Measurements from ENCODE around the gene PHLPP1. TPM values are rescaled to one million over a fixed set of nuclear protein-coding genes. Genes with fewer than 3 reads are reported as not detected.

Gene PHLPP1
- total and polyA plus RNA-seq, 2 of the 4 experiments (the other 2 are of a cell fraction) = 3.3 to 3.6 TPM

- Histone ChIP-seq H3K14ac (replicated peaks; ENCODE audit: low read depth, low read length) (no peak overlapping the region), H2BK120ac (ENCODE audit: low read depth, low read length) (no peak overlapping the region), H4K5ac (ENCODE audit: low read depth, low read length) (no peak overlapping the region), H2BK15ac (ENCODE audit: low read depth, low read length) (no peak overlapping the region), H2AK9ac (replicated peaks; ENCODE audit: low read depth, low read length, poor library complexity) (no peak overlapping the region), H3K36me3 (ENCODE audit: control insufficient read depth, insufficient read depth, low read length) (no peaks in the 10 kb centered on the region), H4K8ac (ENCODE audit: low read depth in 2 of 2, low read length in 2 of 2) (no peak overlapping the region), H3K23ac (ENCODE audit: low read depth, low read length) (no peak overlapping the region), H3K4ac (ENCODE audit: low read depth, low read length) (no peak overlapping the region), H2BK20ac (ENCODE audit: low read depth, low read length) (no peak overlapping the region), H3K18ac (ENCODE audit: low read depth, low read length) (no peak overlapping the region), H4K91ac (ENCODE audit: insufficient read depth, low read depth, low read length) (no peak overlapping the region), H4K20me1 (ENCODE audit: insufficient read depth, low read length) (no peaks in the 10 kb centered on the region), H3K27me3 (ENCODE audit: control insufficient read depth, insufficient read depth, low read length) (no peaks in the 10 kb centered on the region), H3K4me3 (ENCODE audit: insufficient read depth, low read depth, low read length) (no peak overlapping the region), H3K9me1 (ENCODE audit: insufficient read depth, low read length) (no peaks in the 10 kb centered on the region), H2AFZ (replicated peaks; ENCODE audit: low read length, poor library complexity) (no peak overlapping the region), H3K79me1 (ENCODE audit: low read depth in 1 of 2, low read length in 2 of 2) (0 out of 4 replicates have a peak, but pooled peaks cover 0 to 4% of the 10 kb centered on the region in 2 experiments), H2BK5ac (ENCODE audit: low read depth, low read length, poor library complexity, severe bottlenecking) (no peak overlapping the region), H2AK5ac (ENCODE audit: low read depth, low read length) (no peak overlapping the region), H3K56ac (ENCODE audit: extremely low read depth, insufficient read depth, low read length) (no peak overlapping the region), H3K9ac (ENCODE audit: low read depth, low read length) (no peak overlapping the region), H3K4me2 (ENCODE audit: low read depth, low read length) (no peak overlapping the region), H3K4me1 (ENCODE audit: control insufficient read depth, insufficient read depth, low read length) (no peaks in the 10 kb centered on the region), H3K27ac (ENCODE audit: insufficient read depth, low read length) (no peak overlapping the region), H3K9me3 (ENCODE audit: control insufficient read depth, insufficient read depth, low read length) (no peaks in the 10 kb centered on the region)
- ChIA-PET CTCF (no interaction called here), POLR2A (ENCODE audit: unreplicated experiment) (no interaction called here)
- dilution Hi-C loops (cut with HindIII; ENCODE audit: low sequenced_read_pairs, unreplicated experiment) = no loop called here
- in situ Hi-C loops (cut with MboI; ENCODE audit: low sequenced_read_pairs) = no loop called here
- no TSS peak for BruUV-seq (replicated peaks)
- ATAC-seq (ENCODE audit: low read depth) (no peak), DNase-seq (no peak)
- intact Hi-C loops (cut with micrococcal nuclease) = no loop called here
- TF ChIP-seq BHLHE40 (IDR thresholded peaks at IDR 0.05; ENCODE audit: low read depth, low read length) = no peak
- TF ChIP-seq USF2 (IDR thresholded peaks at IDR 0.05; ENCODE audit: low read depth, low read length) = no peak
- no peak for TF ChIP-seq RAD21 (IDR thresholded peaks at IDR 0.05; ENCODE audit: low read length)
- TF ChIP-seq CTCF (conservative IDR thresholded peaks at IDR 0.05; ENCODE audit: low read depth, low read length) = no peak
- no peak for TF ChIP-seq CEBPB (IDR thresholded peaks at IDR 0.05; ENCODE audit: low read depth, low read length)
- TF ChIP-seq RCOR1 (IDR thresholded peaks at IDR 0.05; ENCODE audit: insufficient replicate concordance, low read length) = no peak
- TF ChIP-seq ELK1 (IDR thresholded peaks at IDR 0.05; ENCODE audit: borderline replicate concordance, low read depth, low read length) = no peak
- no peak for TF ChIP-seq RFX5 (IDR thresholded peaks at IDR 0.05; ENCODE audit: low read depth, low read length)
- TF ChIP-seq NFE2L2 (IDR thresholded peaks at IDR 0.05; ENCODE audit: low read depth, low read length) = no peak
- TF ChIP-seq MAZ (IDR thresholded peaks at IDR 0.05; ENCODE audit: borderline replicate concordance, low read depth, low read length) = no peak
- TF ChIP-seq FOS (IDR thresholded peaks at IDR 0.05; ENCODE audit: low read depth, low read length) = no peak
- TF ChIP-seq CHD1 (IDR thresholded peaks at IDR 0.05; ENCODE audit: low read depth, low read length) = no peak
- TF ChIP-seq MXI1 (IDR thresholded peaks at IDR 0.05; ENCODE audit: borderline replicate concordance, low read depth, low read length) = no peak
- WGBS, 2 experiments (ENCODE audit: extremely low coverage in 2 of 2, insufficient read length in 1 of 2) = no CpG with 5 or more reads among the region's 1 CpG
Observed at GRCh38 chr18:62841405-62841804, 126.1 kb downstream of the PHLPP1 start.

Data from IMR-90 (cell line).